ENCODE data around the gene IQSEC2.

Gene IQSEC2

GRCh38 chrX:53237056-53237455 is 44.3 kb downstream of the IQSEC2 start:
- Histone ChIP-seq H3K27me3 (ENCODE audit: insufficient read depth, poor library complexity, severe bottlenecking) (no peaks in the 10 kb centered on the region), H3K4me3 (replicated peaks; ENCODE audit: insufficient read depth, low read length) (no peak overlapping the region), H3K27ac (replicated peaks) (no peak overlapping the region)
- DNase-seq (ENCODE audit: low read depth in 1 of 2, low spot score in 1 of 2): no peak
- no peak for TF ChIP-seq POLR2AphosphoS5 (IDR thresholded peaks at IDR 0.05; ENCODE audit: low read depth)
- no peak for TF ChIP-seq CTCF (IDR thresholded peaks at IDR 0.05; ENCODE audit: insufficient read depth, low read length)
- no peak for TF ChIP-seq GABPA (IDR thresholded peaks at IDR 0.05; ENCODE audit: low read depth)
- TF ChIP-seq REST (IDR thresholded peaks at IDR 0.05; ENCODE audit: insufficient replicate concordance, low read depth): no peak
- TF ChIP-seq SPI1 (IDR thresholded peaks at IDR 0.05; ENCODE audit: borderline replicate concordance, low read depth): no peak

GRCh38 chrX:53236025-53236679 is 45.2 kb downstream of the IQSEC2 start:
- H3K27ac ChIP-seq (replicated peaks): no peak overlapping the region
- no peaks in the 10 kb centered on the region for H3K27me3 ChIP-seq (ENCODE audit: insufficient read depth, poor library complexity, severe bottlenecking)
- TF ChIP-seq SPI1 (IDR thresholded peaks at IDR 0.05; ENCODE audit: borderline replicate concordance, low read depth) (no peak), GABPA (IDR thresholded peaks at IDR 0.05; ENCODE audit: low read depth) (no peak), CTCF (IDR thresholded peaks at IDR 0.05; ENCODE audit: insufficient read depth, low read length) (no peak), POLR2AphosphoS5 (IDR thresholded peaks at IDR 0.05; ENCODE audit: low read depth) (no peak), REST (IDR thresholded peaks at IDR 0.05; ENCODE audit: insufficient replicate concordance, low read depth) (no peak)
- H3K4me3 ChIP-seq (replicated peaks; ENCODE audit: insufficient read depth, low read length): no peak overlapping the region
- DNase-seq (ENCODE audit: low read depth in 1 of 2, low spot score in 1 of 2): no peak

- TF ChIP-seq POLR2AphosphoS5 (IDR thresholded peaks at IDR 0.05; ENCODE audit: low read depth): no peak
- no peak for TF ChIP-seq SPI1 (IDR thresholded peaks at IDR 0.05; ENCODE audit: borderline replicate concordance, low read depth)
- TF ChIP-seq GABPA (IDR thresholded peaks at IDR 0.05; ENCODE audit: low read depth): no peak
- no peak for TF ChIP-seq CTCF (IDR thresholded peaks at IDR 0.05; ENCODE audit: insufficient read depth, low read length)
- no peak for TF ChIP-seq REST (IDR thresholded peaks at IDR 0.05; ENCODE audit: insufficient replicate concordance, low read depth)
Observed at GRCh38 chrX:53235566-53235965, 45.8 kb downstream of the IQSEC2 start.

More at GRCh38 chrX:53235566-53235965, 45.8 kb downstream of the IQSEC2 start:
- no peak for DNase-seq (ENCODE audit: low read depth in 1 of 2, low spot score in 1 of 2)
- Histone ChIP-seq H3K4me3 (replicated peaks; ENCODE audit: insufficient read depth, low read length) (no peak overlapping the region), H3K27me3 (ENCODE audit: insufficient read depth, poor library complexity, severe bottlenecking) (no peaks in the 10 kb centered on the region), H3K27ac (replicated peaks) (no peak overlapping the region)

All from HL-60 (cell line).